Liver (tissue), 9 donors: Measurements from ENCODE around the gene AQP9. TPM values are rescaled to one million over a fixed set of nuclear protein-coding genes. Genes with fewer than 3 reads are reported as not detected.

Experiments
- DNase-seq: peaks from one replicate; pipeline ENCODE4 v3.0.0-alpha.2; 2017; ENCODE audit warnings: low spot score
- H3K27ac ChIP-seq, 2 donors: one replicate each; pipeline ENCODE4 v1.7.0; 2013; ENCODE audit warnings: inconsistent platforms in 2 of 2, low read length in 2 of 2, control low read depth in 1 of 2, low read depth in 1 of 2, mild to moderate bottlenecking in 1 of 2
- H3K27me3 ChIP-seq, 4 donors: one replicate each; pipeline versions ENCODE4 v1.6.1 to v1.7.0; 2013; ENCODE audit warnings: low read length in 3 of 4, inconsistent platforms in 1 of 4, mild to moderate bottlenecking in 1 of 4, moderate library complexity in 1 of 4; ENCODE audit not compliant: control insufficient read depth in 4 of 4, insufficient read depth in 4 of 4
- H3K36me3 ChIP-seq, 4 donors: one replicate each; pipeline versions ENCODE4 v1.6.1 to v1.7.0; 2013; ENCODE audit warnings: low read length in 3 of 4, mild to moderate bottlenecking in 3 of 4, low read depth in 1 of 4, moderate library complexity in 1 of 4; ENCODE audit not compliant: control insufficient read depth in 4 of 4, insufficient read depth in 3 of 4
- H3K4me1 ChIP-seq, 4 donors: one replicate each; pipeline versions ENCODE4 v1.6.1 to v1.7.0; 2013; ENCODE audit warnings: low read length in 3 of 4, mild to moderate bottlenecking in 3 of 4, moderate library complexity in 1 of 4; ENCODE audit not compliant: control insufficient read depth in 4 of 4, insufficient read depth in 4 of 4
- H3K4me3 ChIP-seq, 3 donors: one replicate each; pipeline versions ENCODE4 v1.6.1 to v1.7.0; 2013; ENCODE audit warnings: low read length in 3 of 3, control low read depth in 1 of 3, low read depth in 1 of 3, mild to moderate bottlenecking in 1 of 3
- H3K9ac ChIP-seq, 2 donors: one replicate each; pipeline ENCODE4 v1.7.0; 2013; ENCODE audit warnings: low read length in 2 of 2, mild to moderate bottlenecking in 2 of 2, moderate library complexity in 2 of 2, control low read depth in 1 of 2, low read depth in 1 of 2
- H3K9me3 ChIP-seq, 4 donors: one replicate each; pipeline versions ENCODE4 v1.6.1 to v1.7.0; 2013; ENCODE audit warnings: low read length in 3 of 4; ENCODE audit not compliant: control insufficient read depth in 4 of 4
- ATF3 ChIP-seq: IDR thresholded peaks from 2 replicates; pipeline ENCODE4 v1.6.1; 2016; ENCODE audit warnings: antibody characterized with exemption
- CTCF ChIP-seq: fragments of 150-350 bp; IDR thresholded peaks from 2 replicates; pipeline ENCODE4 v1.5.1; 2017; ENCODE audit warnings: improper control_type of control experiment, low read depth, low read length; ENCODE audit not compliant: missing input control
- EGR1 ChIP-seq, 2 donors: IDR thresholded peaks; 2 replicates each; pipeline ENCODE4 v1.6.1; 2016 to 2018; ENCODE audit warnings: antibody characterized with exemption in 2 of 2, low read depth in 2 of 2
- FOXA1 ChIP-seq: IDR thresholded peaks from 2 replicates; pipeline ENCODE4 v1.6.1; 2016; ENCODE audit warnings: antibody characterized with exemption
- FOXA2 ChIP-seq: IDR thresholded peaks from 2 replicates; pipeline ENCODE4 v1.6.1; 2016; ENCODE audit warnings: antibody characterized with exemption
- GABPA ChIP-seq, 2 donors: IDR thresholded peaks in 1 of 2; conservative IDR thresholded peaks in 1 of 2; 2 replicates each; pipeline ENCODE4 v1.6.1; 2016; ENCODE audit warnings: antibody characterized with exemption in 2 of 2, mild to moderate bottlenecking in 1 of 2, moderate library complexity in 1 of 2
- HNF4A ChIP-seq, 2 donors: conservative IDR thresholded peaks; 2 replicates each; pipeline ENCODE4 v1.6.1; 2016; ENCODE audit warnings: antibody characterized with exemption in 2 of 2, mild to moderate bottlenecking in 2 of 2
- HNF4G ChIP-seq: IDR thresholded peaks from 2 replicates; pipeline ENCODE4 v1.6.1; 2016; ENCODE audit warnings: antibody characterized with exemption
- JUND ChIP-seq, 2 donors: IDR thresholded peaks; 2 replicates each; pipeline ENCODE4 v1.6.1; 2016; ENCODE audit warnings: antibody characterized with exemption in 2 of 2
- MAX ChIP-seq: IDR thresholded peaks from 2 replicates; pipeline ENCODE4 v1.6.1; 2016; ENCODE audit warnings: antibody characterized with exemption
- NR2F2 ChIP-seq: IDR thresholded peaks from 2 replicates; pipeline ENCODE4 v1.6.1; 2016; ENCODE audit warnings: antibody characterized with exemption
- RAD21 ChIP-seq, 2 donors: IDR thresholded peaks; 2 replicates each; pipeline ENCODE4 v1.6.1; 2016; ENCODE audit warnings: antibody characterized with exemption in 2 of 2, mild to moderate bottlenecking in 2 of 2
- REST ChIP-seq: IDR thresholded peaks from 2 replicates; pipeline ENCODE4 v1.6.1; 2016; ENCODE audit warnings: antibody characterized with exemption, mild to moderate bottlenecking
- RXRA ChIP-seq, 2 donors: IDR thresholded peaks; 2 replicates each; pipeline ENCODE4 v1.6.1; 2017 to 2018; ENCODE audit warnings: antibody characterized with exemption in 2 of 2, mild to moderate bottlenecking in 1 of 2
- SP1 ChIP-seq: IDR thresholded peaks from 2 replicates; pipeline ENCODE4 v1.6.1; 2018; ENCODE audit warnings: antibody characterized with exemption, mild to moderate bottlenecking
- TAF1 ChIP-seq: conservative IDR thresholded peaks from 2 replicates; pipeline ENCODE4 v1.6.1; 2016; ENCODE audit warnings: antibody characterized with exemption, mild to moderate bottlenecking
- YY1 ChIP-seq: IDR thresholded peaks from 2 replicates; pipeline ENCODE4 v1.6.1; 2016; ENCODE audit warnings: antibody characterized with exemption, mild to moderate bottlenecking
- ZBTB33 ChIP-seq: IDR thresholded peaks from 2 replicates; pipeline ENCODE4 v1.6.1; 2016; ENCODE audit warnings: antibody characterized with exemption
- WGBS: extraction: QIAGEN DNeasy Blood & Tissue Kit; methylation state at CpG from one replicate; pipeline ENCODE4 v1.1.7; 2013; 5-methylcytosine and 5-hydroxymethylcytosine counted together
- polyA plus RNA-seq, 2 donors: library from polyadenylated mRNA; stranded (reverse) in 1 of 2; unstranded in 1 of 2; fragments of 200-250 nt in 1 of 2; fragments of >200 nt in 1 of 2; fragmentation: Nextera tagmentation in 1 of 2; extraction: Ambion mirVana in 1 of 2; gene quantifications; one replicate each; pipeline versions ENCODE4 v1.2.1 to v1.2.3, GENCODE V29; 2013 to 2015
- total RNA-seq, 2 donors: library from RNA; depleted of rRNA; stranded (reverse); fragments of >200 nt; gene quantifications; one replicate each; pipeline ENCODE4 v1.2.3, GENCODE V29; 2014
- donor health status: healthy.
- donor health status: healthy.
- donor health status: healthy.
- donor health status: healthy.
- donor health status: healthy.

Gene AQP9
- total and polyA plus RNA-seq, 4 donors: 1.4 to 111 (median 86.6) TPM

GRCh38 chr15:58139989-58140522 lies 1.9 kb downstream of the AQP9 start:
- no peak for DNase-seq
- Histone ChIP-seq H3K9me3 (no peaks in the 10 kb centered on the region), H3K27ac (peak overlapping the region; percentile 90 to 94), H3K27me3 (no peaks in the 10 kb centered on the region), H3K4me3 (peak overlapping the region; percentile 44 to 97 (median 91)), H3K4me1 (peaks cover 2 to 34% (median 27%) of the 10 kb centered on the region in 4 donors), H3K9ac (peak overlapping the region; percentile 81 to 88), H3K36me3 (no peaks in the 10 kb centered on the region)
- WGBS: 18% methylated on average over 3 of the region's 3 CpGs
- TF ChIP-seq JUND (IDR thresholded peaks at IDR 0.05) (peak in 1 of 2 donors; percentile 21), CTCF (no peak)

GRCh38 chr15:58141894-58142293 lies 3.7 kb downstream of the AQP9 start:
- Histone ChIP-seq H3K9ac (peak overlapping the region; percentile 58 to 81), H3K4me3 (peak overlapping the region; percentile 2 to 91 (median 71)), H3K27me3 (no peaks in the 10 kb centered on the region), H3K9me3 (no peaks in the 10 kb centered on the region), H3K4me1 (peaks cover 4 to 45% (median 32%) of the 10 kb centered on the region in 4 donors), H3K36me3 (no peaks in the 10 kb centered on the region), H3K27ac (peak overlapping the region; percentile 85 to 94)
- DNase-seq: no peak
- TF ChIP-seq FOXA2 (peak; percentile 42), ZBTB33 (peak; percentile 62), REST (peak; percentile 91), TAF1 (peak; percentile 95), RAD21 (IDR thresholded peaks at IDR 0.05) (peak; percentile 27 to 41), YY1 (peak; percentile 81), ATF3 (peak; percentile 82), CTCF (no peak), EGR1 (IDR thresholded peaks at IDR 0.05; ENCODE audit: low read depth in 2 of 2) (peak in 1 of 2 donors; percentile 30), GABPA (IDR thresholded peaks at IDR 0.05 in 1 of 2, conservative IDR thresholded peaks at IDR 0.05 in 1 of 2) (peak in 1 of 2 donors; percentile 22), FOXA1 (peak; percentile 13), HNF4A (conservative IDR thresholded peaks at IDR 0.05) (peak; percentile 90), NR2F2 (no peak), JUND (IDR thresholded peaks at IDR 0.05) (peak in 1 of 2 donors; percentile 66), SP1 (peak; percentile 75), HNF4G (peak; percentile 67), RXRA (IDR thresholded peaks at IDR 0.05) (peak; percentile 72 to 86), MAX (peak; percentile 68)
- 34% methylated on average over 6 of the region's 6 CpGs for WGBS
